ENCODE results near the gene LPIN1. TPM values are rescaled to one million over a fixed set of nuclear protein-coding genes. Genes with fewer than 3 reads are reported as not detected.

The LPIN1 gene
- total RNA-seq, 1 experiment from 2014 or later: 13.9 TPM

DNA sequence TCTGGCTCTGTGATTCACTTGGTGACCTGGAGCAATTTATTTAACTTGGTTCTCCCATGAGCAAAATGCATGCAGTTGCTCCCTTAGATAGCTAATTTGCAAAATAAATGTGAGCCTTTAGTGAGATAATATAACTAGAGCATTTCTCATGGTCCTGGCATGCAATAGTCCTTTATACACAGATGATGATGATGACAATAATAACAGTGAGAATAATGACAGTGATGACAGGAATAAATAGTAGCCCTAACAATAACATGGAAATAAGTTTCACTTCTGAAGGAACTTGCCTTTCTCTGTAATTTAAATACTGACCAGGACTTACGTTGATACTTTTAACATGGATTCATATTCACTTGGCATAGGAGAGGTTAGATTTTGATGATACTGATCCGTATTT lies 49.2 kb downstream of the LPIN1 start:
- ChIA-PET POLR2A (no interaction called here), CTCF (no interaction called here)
- peaks cover 43% of the 10 kb centered on the region for H3K36me3 Mint-ChIP-seq
- ATAC-seq (no peak), DNase-seq (ENCODE audit: low spot score) (no peak)
- no peak overlapping the region for H3K4me3 Mint-ChIP-seq
- H3K4me1 Mint-ChIP-seq: no peaks in the 10 kb centered on the region
- TF ChIP-seq, protein P1, sequence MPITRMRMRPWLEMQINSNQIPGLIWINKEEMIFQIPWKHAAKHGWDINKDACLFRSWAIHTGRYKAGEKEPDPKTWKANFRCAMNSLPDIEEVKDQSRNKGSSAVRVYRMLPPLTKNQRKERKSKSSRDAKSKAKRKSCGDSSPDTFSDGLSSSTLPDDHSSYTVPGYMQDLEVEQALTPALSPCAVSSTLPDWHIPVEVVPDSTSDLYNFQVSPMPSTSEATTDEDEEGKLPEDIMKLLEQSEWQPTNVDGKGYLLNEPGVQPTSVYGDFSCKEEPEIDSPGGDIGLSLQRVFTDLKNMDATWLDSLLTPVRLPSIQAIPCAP (CRISPR knock-in tag; IDR thresholded peaks at IDR 0.05): no peak
- TF ChIP-seq, protein P2, sequence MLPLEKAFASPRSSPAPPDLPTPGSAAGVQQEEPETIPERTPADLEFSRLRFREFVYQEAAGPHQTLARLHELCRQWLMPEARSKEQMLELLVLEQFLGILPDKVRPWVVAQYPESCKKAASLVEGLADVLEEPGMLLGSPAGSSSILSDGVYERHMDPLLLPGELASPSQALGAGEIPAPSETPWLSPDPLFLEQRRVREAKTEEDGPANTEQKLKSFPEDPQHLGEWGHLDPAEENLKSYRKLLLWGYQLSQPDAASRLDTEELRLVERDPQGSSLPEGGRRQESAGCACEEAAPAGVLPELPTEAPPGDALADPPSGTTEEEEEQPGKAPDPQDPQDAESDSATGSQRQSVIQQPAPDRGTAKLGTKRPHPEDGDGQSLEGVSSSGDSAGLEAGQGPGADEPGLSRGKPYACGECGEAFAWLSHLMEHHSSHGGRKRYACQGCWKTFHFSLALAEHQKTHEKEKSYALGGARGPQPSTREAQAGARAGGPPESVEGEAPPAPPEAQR (CRISPR knock-in tag; IDR thresholded peaks at IDR 0.05): no peak
- TF ChIP-seq, protein P3, sequence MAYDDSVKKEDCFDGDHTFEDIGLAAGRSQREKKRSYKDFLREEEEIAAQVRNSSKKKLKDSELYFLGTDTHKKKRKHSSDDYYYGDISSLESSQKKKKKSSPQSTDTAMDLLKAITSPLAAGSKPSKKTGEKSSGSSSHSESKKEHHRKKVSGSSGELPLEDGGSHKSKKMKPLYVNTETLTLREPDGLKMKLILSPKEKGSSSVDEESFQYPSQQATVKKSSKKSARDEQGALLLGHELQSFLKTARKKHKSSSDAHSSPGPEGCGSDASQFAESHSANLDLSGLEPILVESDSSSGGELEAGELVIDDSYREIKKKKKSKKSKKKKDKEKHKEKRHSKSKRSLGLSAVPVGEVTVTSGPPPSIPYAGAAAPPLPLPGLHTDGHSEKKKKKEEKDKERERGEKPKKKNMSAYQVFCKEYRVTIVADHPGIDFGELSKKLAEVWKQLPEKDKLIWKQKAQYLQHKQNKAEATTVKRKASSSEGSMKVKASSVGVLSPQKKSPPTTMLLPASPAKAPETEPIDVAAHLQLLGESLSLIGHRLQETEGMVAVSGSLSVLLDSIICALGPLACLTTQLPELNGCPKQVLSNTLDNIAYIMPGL (CRISPR knock-in tag; IDR thresholded peaks at IDR 0.05): no peak
- TF ChIP-seq, protein P4, sequence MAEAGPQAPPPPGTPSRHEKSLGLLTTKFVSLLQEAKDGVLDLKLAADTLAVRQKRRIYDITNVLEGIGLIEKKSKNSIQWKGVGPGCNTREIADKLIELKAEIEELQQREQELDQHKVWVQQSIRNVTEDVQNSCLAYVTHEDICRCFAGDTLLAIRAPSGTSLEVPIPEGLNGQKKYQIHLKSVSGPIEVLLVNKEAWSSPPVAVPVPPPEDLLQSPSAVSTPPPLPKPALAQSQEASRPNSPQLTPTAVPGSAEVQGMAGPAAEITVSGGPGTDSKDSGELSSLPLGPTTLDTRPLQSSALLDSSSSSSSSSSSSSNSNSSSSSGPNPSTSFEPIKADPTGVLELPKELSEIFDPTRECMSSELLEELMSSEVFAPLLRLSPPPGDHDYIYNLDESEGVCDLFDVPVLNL (CRISPR knock-in tag; IDR thresholded peaks at IDR 0.05; ENCODE audit: borderline replicate concordance, low read depth): no peak
- TF ChIP-seq RORB (CRISPR knock-in tag; IDR thresholded peaks at IDR 0.05) (no peak), HMGA2 (CRISPR knock-in tag; IDR thresholded peaks at IDR 0.05) (no peak), ZNF219 (CRISPR knock-in tag; IDR thresholded peaks at IDR 0.05; ENCODE audit: borderline replicate concordance) (no peak), ZNF263 (CRISPR knock-in tag; IDR thresholded peaks at IDR 0.05; ENCODE audit: low read depth) (no peak), SMAD4 (CRISPR knock-in tag; IDR thresholded peaks at IDR 0.05) (no peak), NR3C1 (CRISPR knock-in tag; conservative IDR thresholded peaks at IDR 0.05; ENCODE audit: low read depth) (no peak)
- TF ChIP-seq, protein P5, sequence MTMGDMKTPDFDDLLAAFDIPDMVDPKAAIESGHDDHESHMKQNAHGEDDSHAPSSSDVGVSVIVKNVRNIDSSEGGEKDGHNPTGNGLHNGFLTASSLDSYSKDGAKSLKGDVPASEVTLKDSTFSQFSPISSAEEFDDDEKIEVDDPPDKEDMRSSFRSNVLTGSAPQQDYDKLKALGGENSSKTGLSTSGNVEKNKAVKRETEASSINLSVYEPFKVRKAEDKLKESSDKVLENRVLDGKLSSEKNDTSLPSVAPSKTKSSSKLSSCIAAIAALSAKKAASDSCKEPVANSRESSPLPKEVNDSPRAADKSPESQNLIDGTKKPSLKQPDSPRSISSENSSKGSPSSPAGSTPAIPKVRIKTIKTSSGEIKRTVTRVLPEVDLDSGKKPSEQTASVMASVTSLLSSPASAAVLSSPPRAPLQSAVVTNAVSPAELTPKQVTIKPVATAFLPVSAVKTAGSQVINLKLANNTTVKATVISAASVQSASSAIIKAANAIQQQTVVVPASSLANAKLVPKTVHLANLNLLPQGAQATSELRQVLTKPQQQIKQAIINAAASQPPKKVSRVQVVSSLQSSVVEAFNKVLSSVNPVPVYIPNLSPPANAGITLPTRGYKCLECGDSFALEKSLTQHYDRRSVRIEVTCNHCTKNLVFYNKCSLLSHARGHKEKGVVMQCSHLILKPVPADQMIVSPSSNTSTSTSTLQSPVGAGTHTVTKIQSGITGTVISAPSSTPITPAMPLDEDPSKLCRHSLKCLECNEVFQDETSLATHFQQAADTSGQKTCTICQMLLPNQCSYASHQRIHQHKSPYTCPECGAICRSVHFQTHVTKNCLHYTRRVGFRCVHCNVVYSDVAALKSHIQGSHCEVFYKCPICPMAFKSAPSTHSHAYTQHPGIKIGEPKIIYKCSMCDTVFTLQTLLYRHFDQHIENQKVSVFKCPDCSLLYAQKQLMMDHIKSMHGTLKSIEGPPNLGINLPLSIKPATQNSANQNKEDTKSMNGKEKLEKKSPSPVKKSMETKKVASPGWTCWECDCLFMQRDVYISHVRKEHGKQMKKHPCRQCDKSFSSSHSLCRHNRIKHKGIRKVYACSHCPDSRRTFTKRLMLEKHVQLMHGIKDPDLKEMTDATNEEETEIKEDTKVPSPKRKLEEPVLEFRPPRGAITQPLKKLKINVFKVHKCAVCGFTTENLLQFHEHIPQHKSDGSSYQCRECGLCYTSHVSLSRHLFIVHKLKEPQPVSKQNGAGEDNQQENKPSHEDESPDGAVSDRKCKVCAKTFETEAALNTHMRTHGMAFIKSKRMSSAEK (CRISPR knock-in tag; IDR thresholded peaks at IDR 0.05; ENCODE audit: borderline replicate concordance): no peak
- TF ChIP-seq, protein P6, sequence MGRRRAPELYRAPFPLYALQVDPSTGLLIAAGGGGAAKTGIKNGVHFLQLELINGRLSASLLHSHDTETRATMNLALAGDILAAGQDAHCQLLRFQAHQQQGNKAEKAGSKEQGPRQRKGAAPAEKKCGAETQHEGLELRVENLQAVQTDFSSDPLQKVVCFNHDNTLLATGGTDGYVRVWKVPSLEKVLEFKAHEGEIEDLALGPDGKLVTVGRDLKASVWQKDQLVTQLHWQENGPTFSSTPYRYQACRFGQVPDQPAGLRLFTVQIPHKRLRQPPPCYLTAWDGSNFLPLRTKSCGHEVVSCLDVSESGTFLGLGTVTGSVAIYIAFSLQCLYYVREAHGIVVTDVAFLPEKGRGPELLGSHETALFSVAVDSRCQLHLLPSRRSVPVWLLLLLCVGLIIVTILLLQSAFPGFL (CRISPR knock-in tag; IDR thresholded peaks at IDR 0.05; ENCODE audit: borderline replicate concordance): no peak
- TF ChIP-seq, protein P7, sequence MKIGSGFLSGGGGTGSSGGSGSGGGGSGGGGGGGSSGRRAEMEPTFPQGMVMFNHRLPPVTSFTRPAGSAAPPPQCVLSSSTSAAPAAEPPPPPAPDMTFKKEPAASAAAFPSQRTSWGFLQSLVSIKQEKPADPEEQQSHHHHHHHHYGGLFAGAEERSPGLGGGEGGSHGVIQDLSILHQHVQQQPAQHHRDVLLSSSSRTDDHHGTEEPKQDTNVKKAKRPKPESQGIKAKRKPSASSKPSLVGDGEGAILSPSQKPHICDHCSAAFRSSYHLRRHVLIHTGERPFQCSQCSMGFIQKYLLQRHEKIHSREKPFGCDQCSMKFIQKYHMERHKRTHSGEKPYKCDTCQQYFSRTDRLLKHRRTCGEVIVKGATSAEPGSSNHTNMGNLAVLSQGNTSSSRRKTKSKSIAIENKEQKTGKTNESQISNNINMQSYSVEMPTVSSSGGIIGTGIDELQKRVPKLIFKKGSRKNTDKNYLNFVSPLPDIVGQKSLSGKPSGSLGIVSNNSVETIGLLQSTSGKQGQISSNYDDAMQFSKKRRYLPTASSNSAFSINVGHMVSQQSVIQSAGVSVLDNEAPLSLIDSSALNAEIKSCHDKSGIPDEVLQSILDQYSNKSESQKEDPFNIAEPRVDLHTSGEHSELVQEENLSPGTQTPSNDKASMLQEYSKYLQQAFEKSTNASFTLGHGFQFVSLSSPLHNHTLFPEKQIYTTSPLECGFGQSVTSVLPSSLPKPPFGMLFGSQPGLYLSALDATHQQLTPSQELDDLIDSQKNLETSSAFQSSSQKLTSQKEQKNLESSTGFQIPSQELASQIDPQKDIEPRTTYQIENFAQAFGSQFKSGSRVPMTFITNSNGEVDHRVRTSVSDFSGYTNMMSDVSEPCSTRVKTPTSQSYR (CRISPR knock-in tag; IDR thresholded peaks at IDR 0.05): no peak
- TF ChIP-seq, protein P8, sequence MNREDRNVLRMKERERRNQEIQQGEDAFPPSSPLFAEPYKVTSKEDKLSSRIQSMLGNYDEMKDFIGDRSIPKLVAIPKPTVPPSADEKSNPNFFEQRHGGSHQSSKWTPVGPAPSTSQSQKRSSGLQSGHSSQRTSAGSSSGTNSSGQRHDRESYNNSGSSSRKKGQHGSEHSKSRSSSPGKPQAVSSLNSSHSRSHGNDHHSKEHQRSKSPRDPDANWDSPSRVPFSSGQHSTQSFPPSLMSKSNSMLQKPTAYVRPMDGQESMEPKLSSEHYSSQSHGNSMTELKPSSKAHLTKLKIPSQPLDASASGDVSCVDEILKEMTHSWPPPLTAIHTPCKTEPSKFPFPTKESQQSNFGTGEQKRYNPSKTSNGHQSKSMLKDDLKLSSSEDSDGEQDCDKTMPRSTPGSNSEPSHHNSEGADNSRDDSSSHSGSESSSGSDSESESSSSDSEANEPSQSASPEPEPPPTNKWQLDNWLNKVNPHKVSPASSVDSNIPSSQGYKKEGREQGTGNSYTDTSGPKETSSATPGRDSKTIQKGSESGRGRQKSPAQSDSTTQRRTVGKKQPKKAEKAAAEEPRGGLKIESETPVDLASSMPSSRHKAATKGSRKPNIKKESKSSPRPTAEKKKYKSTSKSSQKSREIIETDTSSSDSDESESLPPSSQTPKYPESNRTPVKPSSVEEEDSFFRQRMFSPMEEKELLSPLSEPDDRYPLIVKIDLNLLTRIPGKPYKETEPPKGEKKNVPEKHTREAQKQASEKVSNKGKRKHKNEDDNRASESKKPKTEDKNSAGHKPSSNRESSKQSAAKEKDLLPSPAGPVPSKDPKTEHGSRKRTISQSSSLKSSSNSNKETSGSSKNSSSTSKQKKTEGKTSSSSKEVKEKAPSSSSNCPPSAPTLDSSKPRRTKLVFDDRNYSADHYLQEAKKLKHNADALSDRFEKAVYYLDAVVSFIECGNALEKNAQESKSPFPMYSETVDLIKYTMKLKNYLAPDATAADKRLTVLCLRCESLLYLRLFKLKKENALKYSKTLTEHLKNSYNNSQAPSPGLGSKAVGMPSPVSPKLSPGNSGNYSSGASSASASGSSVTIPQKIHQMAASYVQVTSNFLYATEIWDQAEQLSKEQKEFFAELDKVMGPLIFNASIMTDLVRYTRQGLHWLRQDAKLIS (CRISPR knock-in tag; IDR thresholded peaks at IDR 0.05; ENCODE audit: borderline replicate concordance): no peak
- TF ChIP-seq, protein P9, sequence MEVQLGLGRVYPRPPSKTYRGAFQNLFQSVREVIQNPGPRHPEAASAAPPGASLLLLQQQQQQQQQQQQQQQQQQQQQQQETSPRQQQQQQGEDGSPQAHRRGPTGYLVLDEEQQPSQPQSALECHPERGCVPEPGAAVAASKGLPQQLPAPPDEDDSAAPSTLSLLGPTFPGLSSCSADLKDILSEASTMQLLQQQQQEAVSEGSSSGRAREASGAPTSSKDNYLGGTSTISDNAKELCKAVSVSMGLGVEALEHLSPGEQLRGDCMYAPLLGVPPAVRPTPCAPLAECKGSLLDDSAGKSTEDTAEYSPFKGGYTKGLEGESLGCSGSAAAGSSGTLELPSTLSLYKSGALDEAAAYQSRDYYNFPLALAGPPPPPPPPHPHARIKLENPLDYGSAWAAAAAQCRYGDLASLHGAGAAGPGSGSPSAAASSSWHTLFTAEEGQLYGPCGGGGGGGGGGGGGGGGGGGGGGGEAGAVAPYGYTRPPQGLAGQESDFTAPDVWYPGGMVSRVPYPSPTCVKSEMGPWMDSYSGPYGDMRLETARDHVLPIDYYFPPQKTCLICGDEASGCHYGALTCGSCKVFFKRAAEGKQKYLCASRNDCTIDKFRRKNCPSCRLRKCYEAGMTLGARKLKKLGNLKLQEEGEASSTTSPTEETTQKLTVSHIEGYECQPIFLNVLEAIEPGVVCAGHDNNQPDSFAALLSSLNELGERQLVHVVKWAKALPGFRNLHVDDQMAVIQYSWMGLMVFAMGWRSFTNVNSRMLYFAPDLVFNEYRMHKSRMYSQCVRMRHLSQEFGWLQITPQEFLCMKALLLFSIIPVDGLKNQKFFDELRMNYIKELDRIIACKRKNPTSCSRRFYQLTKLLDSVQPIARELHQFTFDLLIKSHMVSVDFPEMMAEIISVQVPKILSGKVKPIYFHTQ (CRISPR knock-in tag; IDR thresholded peaks at IDR 0.05): no peak
- H3K27ac Mint-ChIP-seq: no peak overlapping the region
- H3K9me3 Mint-ChIP-seq: no peaks in the 10 kb centered on the region
- no peaks in the 10 kb centered on the region for H3K27me3 Mint-ChIP-seq (ENCODE audit: low read depth)
